ENCODE measurements around the gene EEF1E1.

GRCh38 chr6:8123236-8123635 is 20.9 kb upstream of the EEF1E1 start:
- no peak for TF ChIP-seq POLR2AphosphoS5 (IDR thresholded peaks at IDR 0.05; ENCODE audit: borderline replicate concordance, low read depth, low read length)
- TF ChIP-seq EZH2 (IDR thresholded peaks at IDR 0.05) = no peak
- no peak for TF ChIP-seq FOXP2 (optimal IDR thresholded peaks at IDR 0.05; ENCODE audit: control extremely low read depth, extremely low read length, insufficient read depth)
